HCT116 (cell line): ENCODE measurements around the gene SOD1. TPM values are rescaled to one million over a fixed set of nuclear protein-coding genes. Genes with fewer than 3 reads are reported as not detected.

Experiments
- ATAC-seq: fragments of 200-7000 bp; cut with Tn5 transposase; 2 replicates; pipeline ENCODE4 v1.9.1; 2020; ENCODE audit warnings: mild to moderate bottlenecking, moderate library complexity
- BruUV-seq: library from RNA; stranded (reverse); fragments of 400-500 nt; replicated peaks from 2 replicates; lab custom pipeline; 2021; lab: Mats Ljungman, UMichigan
- CTCF ChIA-PET: fragments of 300-600 bp; sonication (Branson Sonifier 250); formaldehyde crosslinking; loops from one replicate; lab custom pipeline; 2021; ENCODE audit warnings: antibody characterized with exemption; lab: Charles Lee
- POLR2A ChIA-PET: fragments of 300-600, 350-600 bp; sonication (Branson Sonifier 250); formaldehyde crosslinking; loops from one replicate; lab custom pipeline; 2021; ENCODE audit warnings: antibody characterized with exemption; lab: Charles Lee
- RAD21 ChIA-PET, 2 experiments: fragments of 300-600 bp; sonication (Branson Sonifier 250); formaldehyde crosslinking; loops; one replicate each; lab custom pipeline; 2023; ENCODE audit warnings: low total read pairs in 2 of 2; ENCODE audit not compliant: uncharacterized antibody in 2 of 2, unreplicated experiment in 2 of 2, low non-redundant PET in 1 of 2; lab: Charles Lee
- DNase-seq: peaks from one replicate; pipeline ENCODE4 v3.0.0-alpha.2; 2010; ENCODE audit warnings: low read depth, low spot score
- H2AFZ ChIP-seq: fragments of 200-600 bp; shearing (Covaris generic), sonication (generic); 2 replicates; pipeline ENCODE4 v1.6.1; 2017; ENCODE audit warnings: low read depth, mixed run types, mixed read lengths, antibody characterized with exemption, low read length; ENCODE audit not compliant: poor library complexity, severe bottlenecking
- H3K27ac ChIP-seq: 2 replicates; pipeline ENCODE4 v1.5.1; 2012; ENCODE audit warnings: low read depth, low read length
- H3K27me3 ChIP-seq: fragments of 200-600 bp; sonication (generic); 2 replicates; pipeline ENCODE4 v1.6.1; 2016; ENCODE audit warnings: mixed run types, low read length, mixed read lengths; ENCODE audit not compliant: insufficient read depth
- H3K36me3 ChIP-seq, 2 experiments: fragments of 200-500 bp in 1 of 2; fragments of 200-600 bp in 1 of 2; sonication (Bioruptor generic) in 1 of 2; sonication (generic) in 1 of 2; 2 replicates each; pipeline versions ENCODE4 v1.5.1 to v1.6.1; 2014 to 2016; ENCODE audit warnings: low read length in 2 of 2, inconsistent platforms in 1 of 2, mixed read lengths in 1 of 2, mixed run types in 1 of 2; ENCODE audit not compliant: insufficient read depth in 2 of 2, control insufficient read depth in 1 of 2
- H3K4me1 ChIP-seq, 2 experiments: fragments of 200-600 bp in 1 of 2; sonication (generic) in 1 of 2; 2 replicates each; pipeline versions ENCODE4 v1.5.1 to v1.6.1; 2012 to 2017; ENCODE audit warnings: low read length in 2 of 2, inconsistent platforms in 1 of 2, mild to moderate bottlenecking in 1 of 2, mixed read lengths in 1 of 2, mixed run types in 1 of 2, moderate library complexity in 1 of 2; ENCODE audit not compliant: insufficient read depth in 2 of 2, control insufficient read depth in 1 of 2
- H3K4me2 ChIP-seq: fragments of 200-600 bp; sonication (generic); 2 replicates; pipeline ENCODE4 v1.6.1; 2017; ENCODE audit warnings: mixed run types, low read length, mixed read lengths
- H3K4me3 ChIP-seq, 2 experiments: fragments of 200-600 bp in 1 of 2; sonication (generic) in 1 of 2; replicated peaks in 1 of 2; 2 replicates each; pipeline ENCODE4 v1.5.1; 2011 to 2016; ENCODE audit warnings: low read length in 2 of 2, control low read depth in 1 of 2, low read depth in 1 of 2, mild to moderate bottlenecking in 1 of 2, mixed read lengths in 1 of 2, mixed run types in 1 of 2
- H3K79me2 ChIP-seq: fragments of 200-600 bp; sonication (generic); 2 replicates; pipeline ENCODE4 v1.6.1; 2017; ENCODE audit warnings: mild to moderate bottlenecking, mixed run types, low read length, moderate library complexity, mixed read lengths; ENCODE audit not compliant: insufficient read depth
- H3K9ac ChIP-seq: fragments of 200-600 bp; sonication (generic); 2 replicates; pipeline ENCODE4 v1.6.1; 2016; ENCODE audit warnings: low read length, mixed read lengths
- H3K9me2 ChIP-seq: fragments of 200-600 bp; sonication (generic), shearing (Covaris generic); 2 replicates; pipeline ENCODE4 v1.6.1; 2017; ENCODE audit warnings: mixed run types, mild to moderate bottlenecking, moderate library complexity; ENCODE audit not compliant: insufficient read depth
- H3K9me3 ChIP-seq, 2 experiments: fragments of 200-500 bp in 1 of 2; fragments of 200-600 bp in 1 of 2; sonication (Bioruptor generic) in 1 of 2; sonication (generic) in 1 of 2; 2 replicates each; pipeline ENCODE4 v1.6.1; 2014 to 2017; ENCODE audit warnings: low read length in 2 of 2, mixed read lengths in 2 of 2, inconsistent platforms in 1 of 2, low read depth in 1 of 2, mild to moderate bottlenecking in 1 of 2, mixed run types in 1 of 2, moderate library complexity in 1 of 2; ENCODE audit not compliant: control insufficient read depth in 1 of 2, insufficient read depth in 1 of 2
- H4K20me1 ChIP-seq: fragments of 200-600 bp; sonication (generic), shearing (Covaris generic); 2 replicates; pipeline ENCODE4 v1.6.1; 2017; ENCODE audit warnings: mixed run types, mild to moderate bottlenecking, moderate library complexity; ENCODE audit not compliant: insufficient read depth
- CBX3 ChIP-seq: IDR thresholded peaks from 2 replicates; pipeline ENCODE4 v1.6.1; 2012; ENCODE audit warnings: low read depth
- FOSL1 ChIP-seq: IDR thresholded peaks from 2 replicates; pipeline ENCODE4 v1.6.1; 2012; ENCODE audit warnings: low read depth
- SIN3A ChIP-seq: IDR thresholded peaks from 2 replicates; pipeline ENCODE4 v1.6.1; 2012; ENCODE audit warnings: low read depth
- SP1 ChIP-seq: IDR thresholded peaks from 2 replicates; pipeline ENCODE4 v1.6.1; 2012; ENCODE audit warnings: low read depth
- SRF ChIP-seq: IDR thresholded peaks from 2 replicates; pipeline ENCODE4 v1.6.1; 2012; ENCODE audit warnings: low read depth
- ZBTB33 ChIP-seq: IDR thresholded peaks from 2 replicates; pipeline ENCODE4 v1.6.1; 2011; ENCODE audit warnings: mild to moderate bottlenecking, low read length, moderate library complexity; ENCODE audit not compliant: insufficient replicate concordance; ENCODE audit errors: extremely low read depth
- intact Hi-C: fragments of 100-400 bp; cut with micrococcal nuclease; formaldehyde crosslinking; loops from 2 replicates; pipeline ENCODE4 v1.10.0; 2022
- total RNA-seq: library from RNA; stranded (reverse); gene quantifications from one replicate; pipeline ENCODE4 v1.2.1, GENCODE V29; 2021; ENCODE audit not compliant: unreplicated experiment

The SOD1 gene
- total RNA-seq, 1 experiment from 2014 or later = 419 TPM

GRCh38 chr21:31667132-31667531 lies 7.6 kb downstream of the SOD1 start:
- Histone ChIP-seq H4K20me1 (peaks cover 16% of the 10 kb centered on the region; the same call in 1 of the 2 replicates), H3K9me3 (no peaks in the 10 kb centered on the region), H3K79me2 (peaks cover 52% of the 10 kb centered on the region), H3K27ac (no peak overlapping the region), H3K4me3 (no peak overlapping the region), H3K9ac (no peak overlapping the region), H3K27me3 (no peaks in the 10 kb centered on the region), H3K4me2 (no peak overlapping the region), H2AFZ (no peak overlapping the region), H3K9me2 (no peaks in the 10 kb centered on the region), H3K36me3 (peaks cover 43 to 51% of the 10 kb centered on the region in 2 experiments; a peak in 3 of 4 replicates), H3K4me1 (peaks cover 0 to 10% of the 10 kb centered on the region in 2 experiments; a peak in 2 of 4 replicates)
- RAD21 ChIA-PET = no interaction called here
- CTCF ChIA-PET = no interaction called here
- no TSS peak for BruUV-seq
- POLR2A ChIA-PET = no interaction called here
- TF ChIP-seq ZBTB33 (no peak), SP1 (no peak), CBX3 (no peak)
- DNase-seq = no peak
- intact Hi-C loops = no loop called here
- ATAC-seq = no peak

- Histone ChIP-seq H3K9me3 (no peaks in the 10 kb centered on the region), H3K4me2 (no peak overlapping the region), H3K27me3 (no peaks in the 10 kb centered on the region), H4K20me1 (peaks cover 12% of the 10 kb centered on the region; the same call in 1 of the 2 replicates), H2AFZ (no peak overlapping the region), H3K4me3 (no peak overlapping the region), H3K36me3 (peaks cover 43 to 46% of the 10 kb centered on the region in 2 experiments; a peak in 3 of 4 replicates), H3K9me2 (no peaks in the 10 kb centered on the region), H3K79me2 (peaks cover 47% of the 10 kb centered on the region)
- ATAC-seq (no peak), DNase-seq (no peak)
- ChIA-PET POLR2A (no interaction called here), CTCF (no interaction called here), RAD21 (no interaction called here)
- intact Hi-C loops = no loop called here
- BruUV-seq = no TSS peak
- TF ChIP-seq SRF (no peak), FOSL1 (no peak), SIN3A (no peak)
- TF ChIP-seq, all 23 proteins: peak for 0
- Histone ChIP-seq H3K4me1 (peaks cover 0 to 6% of the 10 kb centered on the region in 2 experiments; a peak in 1 of 4 replicates), H3K27ac (no peak overlapping the region), H3K9ac (no peak overlapping the region)
Observed at GRCh38 chr21:31667639-31668038, 8.1 kb downstream of the SOD1 start.
